NCI-H345 treated with DMSO at 0.1 percent for 48 hours (cell line): Measurements from ENCODE around the gene C11orf65.
"Not testable (repeated sequence)": the region's sequence is repeated elsewhere in the genome, so short reads cannot be mapped to it uniquely, and the experiment has no call there.

Experiments used
- DNase-seq: peaks from one replicate; lab custom pipeline; 2025; ENCODE audit not compliant: unreplicated experiment; lab: John Stamatoyannopoulos, UW

Gene C11orf65

GRCh38 chr11:108474664-108475463 is 7.5 kb upstream of the C11orf65 start:
- DNase-seq: no peak

- DNase-seq: no peak
These were observed 5.4 kb upstream of the C11orf65 start for GRCh38 chr11:108472681-108473080.

- no peak for DNase-seq
These were observed 1.1 kb upstream of the C11orf65 start for GRCh38 chr11:108468478-108468864.

- DNase-seq: no peak
These were observed 924 bp downstream of the C11orf65 start for GRCh38 chr11:108466405-108466804.

GRCh38 chr11:108453207-108453835 is 14.0 kb downstream of the C11orf65 start:
- DNase-seq: no peak

- not testable (repeated sequence) for DNase-seq
These were observed 25.9 kb downstream of the C11orf65 start for GRCh38 chr11:108441445-108441844.

GRCh38 chr11:108436594-108436993 is 30.7 kb downstream of the C11orf65 start:
- DNase-seq: no peak

- no peak for DNase-seq
These were observed 32.3 kb downstream of the C11orf65 start for GRCh38 chr11:108435066-108435465.

GRCh38 chr11:108432783-108433182 is 34.5 kb downstream of the C11orf65 start:
- DNase-seq: no peak

- no peak for DNase-seq
These were observed 35.3 kb downstream of the C11orf65 start for GRCh38 chr11:108431997-108432396.

GRCh38 chr11:108431370-108431769 is 36.0 kb downstream of the C11orf65 start:
- no peak for DNase-seq

GRCh38 chr11:108417551-108417950 is 49.8 kb downstream of the C11orf65 start:
- not testable (repeated sequence) for DNase-seq

- no peak for DNase-seq
These were observed 52.4 kb downstream of the C11orf65 start for GRCh38 chr11:108414958-108415357.

- no peak for DNase-seq
These were observed 61.6 kb downstream of the C11orf65 start for GRCh38 chr11:108405706-108406105.

GRCh38 chr11:108403052-108403451 is 64.3 kb downstream of the C11orf65 start:
- no peak for DNase-seq

GRCh38 chr11:108402241-108402640 is 65.1 kb downstream of the C11orf65 start:
- DNase-seq: no peak

GRCh38 chr11:108398439-108398838 is 68.9 kb downstream of the C11orf65 start:
- no peak for DNase-seq

- DNase-seq: not testable (repeated sequence)
These were observed 70.7 kb downstream of the C11orf65 start for GRCh38 chr11:108396672-108397071.

- DNase-seq: no peak
These were observed 72.5 kb downstream of the C11orf65 start for GRCh38 chr11:108394744-108395284.

GRCh38 chr11:108393046-108393445 is 74.3 kb downstream of the C11orf65 start:
- DNase-seq: no peak

- no peak for DNase-seq
These were observed 75.0 kb downstream of the C11orf65 start for GRCh38 chr11:108392353-108392752.

- no peak for DNase-seq
These were observed 78.8 kb downstream of the C11orf65 start for GRCh38 chr11:108388576-108388975.
